ENCODE results near the gene NADK2.

Gene NADK2

GRCh38 chr5:36158144-36158543, 83.6 kb downstream of the NADK2 start:
- peak; percentile 61 for DNase-seq

DNA sequence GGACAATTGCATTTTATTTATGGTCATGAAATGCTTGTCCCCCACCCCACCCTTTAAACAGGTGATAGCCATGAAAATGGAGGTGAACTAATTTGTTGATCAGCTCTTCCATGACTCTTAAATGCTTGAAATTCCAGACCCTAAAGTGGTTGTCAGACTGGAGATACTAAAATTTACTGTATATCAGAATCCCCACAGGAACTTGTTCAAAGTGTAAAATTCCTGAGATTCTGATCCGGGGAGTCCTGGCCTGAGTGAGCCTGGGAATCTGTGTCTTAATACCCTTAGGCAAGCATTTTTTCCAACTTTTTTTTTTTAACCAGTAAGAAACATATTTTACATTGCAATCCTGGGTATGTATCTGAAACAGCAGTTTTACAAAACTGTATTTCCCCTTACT, 85.1 kb downstream of the NADK2 start:
- no peak for DNase-seq

DNA sequence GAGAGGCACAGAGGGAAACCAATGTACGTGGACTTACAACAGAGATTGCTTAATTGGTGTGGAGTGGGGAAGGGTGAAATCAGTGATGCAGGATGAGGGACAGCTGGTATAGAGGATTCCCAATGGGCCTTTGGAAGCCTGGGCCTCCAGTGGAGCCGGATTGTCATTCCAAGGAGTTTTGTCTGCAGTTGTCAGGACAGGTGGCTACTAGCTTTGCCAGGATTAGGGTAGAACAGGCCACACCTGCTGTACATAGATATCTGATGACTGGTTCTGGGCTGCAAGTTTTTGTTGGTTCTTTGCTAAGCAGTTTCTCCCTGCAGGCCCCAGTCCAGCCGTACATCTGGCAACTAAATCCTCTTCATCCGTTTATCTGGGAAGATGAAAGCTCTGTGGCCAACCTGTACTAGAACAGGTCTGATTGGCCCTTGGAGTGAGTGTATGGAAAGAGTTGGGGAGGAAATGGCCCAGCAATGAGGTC, 85.6 kb downstream of the NADK2 start:
- DNase-seq = peak; percentile 83

GRCh38 chr5:36155291-36155690, 86.4 kb downstream of the NADK2 start:
- no peak for DNase-seq

DNA sequence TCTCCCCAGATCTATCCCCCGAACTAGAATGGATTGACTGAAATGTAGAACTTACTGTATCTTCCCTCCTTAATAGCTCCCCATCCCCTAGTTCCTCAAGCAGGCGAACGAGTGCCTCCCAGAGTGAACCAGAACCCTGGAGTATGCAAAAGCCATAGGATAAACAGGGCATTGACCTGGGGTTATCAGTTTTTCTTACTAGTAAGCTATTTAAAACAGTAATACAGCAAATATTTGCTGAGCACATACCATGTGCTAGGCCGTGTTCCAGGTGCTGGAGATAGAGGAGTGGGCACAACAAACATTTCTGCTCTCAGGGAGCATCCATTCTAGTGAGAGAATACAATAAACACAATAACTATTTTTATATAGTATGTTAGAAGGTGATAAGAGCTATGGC, 88.0 kb downstream of the NADK2 start:
- no peak for DNase-seq

DNA sequence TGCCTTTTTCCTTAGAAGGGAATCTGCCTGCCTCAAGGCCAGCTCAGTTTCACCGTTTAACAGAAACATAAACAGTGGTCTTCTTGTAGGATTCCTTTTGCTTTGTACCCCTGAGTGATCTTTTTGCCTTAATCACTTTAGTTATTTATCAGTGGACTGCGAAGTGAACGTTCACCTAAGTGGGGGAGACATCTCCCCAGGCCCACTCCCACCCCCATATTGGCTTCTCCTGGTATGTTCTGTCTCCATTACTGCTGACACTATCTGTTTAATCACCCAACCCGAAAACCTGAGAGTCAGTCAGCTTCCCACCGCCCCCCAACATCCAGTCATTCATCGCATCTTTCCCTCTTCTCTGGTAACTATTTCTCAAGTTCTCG, 88.4 kb downstream of the NADK2 start:
- DNase-seq = no peak

DNA sequence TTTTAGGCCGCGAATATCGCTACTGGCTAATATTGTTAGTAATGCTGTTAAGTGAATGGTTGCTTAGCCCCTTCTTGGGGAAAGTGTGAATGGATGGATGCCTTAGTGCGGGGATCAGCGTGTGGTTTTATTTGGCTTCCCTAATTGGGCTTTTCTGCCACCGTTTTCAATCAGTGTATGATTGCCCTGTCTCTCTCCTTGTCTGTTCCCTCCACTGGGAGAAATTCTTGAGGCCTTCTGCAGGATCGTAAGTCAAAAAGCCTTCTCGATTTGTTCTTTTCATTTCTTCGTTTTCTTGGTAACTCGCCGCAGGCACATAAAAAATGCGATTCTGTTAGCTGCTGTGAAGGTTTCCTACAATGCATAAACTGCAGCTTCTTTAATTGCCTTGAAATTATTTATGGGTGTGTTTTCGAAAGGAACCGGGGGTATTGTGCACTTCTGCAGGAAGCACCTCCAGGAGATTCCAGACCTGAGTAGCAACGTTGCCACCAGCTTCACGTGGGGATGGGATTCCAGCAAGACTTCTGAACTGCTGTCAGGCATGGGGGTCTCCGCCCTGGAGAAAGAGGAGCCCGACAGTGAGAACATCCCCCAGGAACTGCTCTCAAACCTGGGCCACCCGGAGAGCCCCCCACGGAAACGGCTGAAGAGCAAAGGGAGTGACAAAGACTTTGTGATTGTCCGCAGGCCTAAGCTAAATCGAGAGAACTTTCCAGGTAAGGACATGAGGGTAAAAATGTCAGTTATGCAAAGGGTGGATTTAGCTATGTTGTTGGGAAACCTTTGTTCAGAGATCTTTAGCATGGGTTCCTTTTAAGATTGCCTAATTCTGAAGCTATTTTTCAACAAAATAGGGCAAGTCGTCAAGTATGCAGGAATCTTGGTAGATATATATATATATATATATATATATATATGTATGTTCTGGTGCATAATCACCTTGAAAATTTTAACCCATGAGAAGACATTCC, 89.1 kb downstream of the NADK2 start:
- no peak for DNase-seq

DNA sequence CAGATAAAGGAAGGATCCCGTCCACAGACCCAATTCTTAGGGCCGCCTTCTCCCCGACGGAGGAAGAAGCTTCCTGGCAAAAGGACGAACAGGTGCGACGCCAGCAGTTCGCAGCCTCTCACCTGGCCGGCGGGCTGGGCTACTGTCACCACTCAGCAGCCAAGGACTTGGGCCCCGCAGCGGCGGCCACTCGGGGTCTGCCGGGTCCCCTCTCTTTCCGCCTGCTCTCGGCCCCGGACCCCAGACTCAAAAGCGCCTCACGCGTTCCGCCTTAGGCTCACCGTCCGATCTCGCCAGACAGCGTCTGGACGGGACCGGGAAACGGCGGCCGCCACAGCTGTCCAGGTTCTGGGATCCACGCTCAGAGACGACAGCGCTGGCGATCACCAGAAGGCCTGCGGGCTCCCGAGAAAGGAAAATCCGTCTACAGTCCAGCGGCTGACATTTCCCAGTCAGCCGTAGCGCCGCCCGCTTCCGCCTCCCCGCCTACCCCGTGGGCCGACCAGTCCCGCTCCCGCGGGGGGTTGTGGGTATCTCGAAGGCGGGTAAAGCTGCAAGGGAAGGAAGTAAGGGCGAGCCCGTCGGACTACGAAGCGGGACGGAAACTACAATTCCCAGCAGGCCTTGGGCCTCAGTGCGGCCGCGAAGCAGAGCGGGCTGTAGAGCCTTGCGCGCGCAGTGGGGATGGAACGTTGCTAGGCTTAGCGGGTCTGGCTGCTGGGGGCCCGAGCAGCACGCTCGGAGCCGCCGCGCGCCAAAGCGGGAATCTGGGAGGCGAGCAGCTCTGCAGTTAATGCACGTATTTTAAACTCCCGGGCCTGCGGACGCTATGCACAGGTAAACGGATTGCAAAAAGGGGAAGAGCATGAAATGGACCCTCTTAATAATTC, 90.0 kb downstream of the NADK2 start, which contains the start of the genes LMBRD2 and SKP2:
Gene LMBRD2, minus strand, starts transcription at position 454 of the 890 bp plus-strand sequence. CDS start 8,538 bp downstream, outside the sequence.
Gene SKP2, plus strand, starts transcription at position 678 of the 890 bp plus-strand sequence. Its CDS starts 152 bp downstream, at position 830.
- DNase-seq = peak; percentile 96

DNA sequence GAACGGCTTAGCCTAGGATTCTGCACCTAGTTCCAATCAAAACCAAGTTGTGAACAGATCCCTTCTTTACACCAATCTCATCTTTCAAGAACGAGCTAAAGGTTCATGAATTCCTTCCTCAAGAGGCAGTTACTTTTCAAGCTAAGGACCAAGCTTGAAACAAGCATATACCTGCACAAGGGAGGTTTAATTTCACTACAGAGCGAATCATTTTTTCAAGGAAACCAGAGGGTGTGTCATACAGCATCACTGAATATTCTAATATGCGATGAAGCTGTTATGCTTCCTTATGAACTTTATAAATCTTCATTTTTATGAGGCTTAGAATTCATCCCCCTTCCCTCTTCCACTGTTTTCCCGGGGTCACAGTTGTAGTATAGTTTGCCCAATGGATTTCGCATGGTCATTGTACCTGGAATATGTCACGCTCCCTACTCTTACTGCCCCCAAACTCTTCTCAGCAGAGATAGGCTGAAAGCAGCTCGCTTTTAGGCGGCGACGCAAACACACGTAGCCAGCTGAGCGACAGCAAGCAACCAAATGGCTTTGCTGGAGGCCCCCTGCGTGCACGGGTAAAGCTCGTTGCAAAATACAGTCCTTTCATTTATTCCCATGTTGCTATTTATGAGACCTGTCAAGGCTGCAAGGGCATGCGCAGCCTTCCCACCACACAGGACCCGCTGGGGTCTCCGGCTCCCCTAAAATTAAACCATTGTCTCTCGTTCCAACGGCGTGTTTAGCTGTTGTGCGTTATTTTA, 90.9 kb downstream of the NADK2 start:
- no peak for DNase-seq

DNA sequence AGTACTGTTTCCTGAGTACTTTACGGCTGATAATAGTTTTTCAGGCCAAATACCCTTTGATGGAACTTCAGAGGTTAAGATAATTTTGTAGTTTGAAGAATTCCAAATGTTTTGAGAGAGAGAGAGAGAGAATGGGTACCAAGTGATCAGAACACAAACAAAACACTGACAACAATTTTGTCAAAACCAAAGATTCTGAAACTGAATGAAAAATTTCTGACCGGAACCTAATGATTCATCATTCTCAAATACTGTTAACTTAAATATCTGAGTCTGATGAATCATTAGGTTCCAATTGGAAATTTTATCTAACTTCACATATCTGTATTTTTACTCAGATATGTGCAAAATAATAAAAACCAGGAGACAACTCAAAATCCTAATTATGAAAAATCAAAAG, 94.0 kb downstream of the NADK2 start:
- DNase-seq = no peak

- no peak for DNase-seq
Measured at GRCh38 chr5:36146390-36146789, 95.3 kb downstream of the NADK2 start.

- no peak for DNase-seq
Measured at GRCh38 chr5:36145311-36145710, 96.4 kb downstream of the NADK2 start.

All from DMS 273 treated with DMSO at 0.1 percent for 48 hours (cell line).